ENCODE data around the gene AHSP. TPM values are rescaled to one million over a fixed set of nuclear protein-coding genes. Genes with fewer than 3 reads are reported as not detected.
"Not testable (repeated sequence)": the region's sequence is repeated elsewhere in the genome, so short reads cannot be mapped to it uniquely, and the experiment has no call there.

AHSP gene
- total RNA-seq, 2 experiments from 2014 or later, result not detected

DNA sequence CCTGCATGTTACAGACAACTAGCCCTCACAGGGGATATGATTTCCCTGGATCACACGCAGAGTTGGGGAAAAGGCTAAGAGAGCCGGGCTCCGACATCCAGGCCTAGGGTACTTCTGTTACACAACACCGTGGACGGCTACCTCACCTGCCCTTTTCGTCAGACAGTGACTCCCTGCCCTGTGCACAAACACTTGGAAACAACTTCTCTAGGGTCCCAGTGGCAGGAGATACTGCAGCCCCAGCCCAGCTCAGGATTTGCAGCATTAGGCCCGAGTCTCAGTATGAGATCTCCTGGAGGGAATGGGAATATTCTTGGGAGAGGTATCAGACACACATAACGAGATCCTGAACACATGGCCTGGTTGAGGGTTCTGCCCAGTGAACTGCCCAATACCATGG, 27.8 kb upstream of the AHSP start:
- Mint-ChIP-seq H3K27me3 (no peaks in the 10 kb centered on the region), H3K27ac (no peak overlapping the region), H3K4me3 (no peak overlapping the region), H3K36me3 (ENCODE audit: low read depth) (peaks cover 4% of the 10 kb centered on the region), H3K4me1 (ENCODE audit: low read depth) (peaks cover 6% of the 10 kb centered on the region), H3K9me3 (no peaks in the 10 kb centered on the region)
- ChIA-PET CTCF (no interaction called here), POLR2A (interaction anchor here (0.6 to 1.1 kb wide), 2 partner anchors 13 to 531 kb away, joined by 3 to 4 read pairs; no protein-coding TSS in a partner anchor)
- DNase-seq (no peak), ATAC-seq (no peak)
- intact Hi-C loops (cut with micrococcal nuclease), result loop anchor here (10.0 kb wide), 1 partner anchor 215 kb away; a partner anchor contains a TSS
- no peak for TF ChIP-seq CTCF (IDR thresholded peaks at IDR 0.05)

DNA sequence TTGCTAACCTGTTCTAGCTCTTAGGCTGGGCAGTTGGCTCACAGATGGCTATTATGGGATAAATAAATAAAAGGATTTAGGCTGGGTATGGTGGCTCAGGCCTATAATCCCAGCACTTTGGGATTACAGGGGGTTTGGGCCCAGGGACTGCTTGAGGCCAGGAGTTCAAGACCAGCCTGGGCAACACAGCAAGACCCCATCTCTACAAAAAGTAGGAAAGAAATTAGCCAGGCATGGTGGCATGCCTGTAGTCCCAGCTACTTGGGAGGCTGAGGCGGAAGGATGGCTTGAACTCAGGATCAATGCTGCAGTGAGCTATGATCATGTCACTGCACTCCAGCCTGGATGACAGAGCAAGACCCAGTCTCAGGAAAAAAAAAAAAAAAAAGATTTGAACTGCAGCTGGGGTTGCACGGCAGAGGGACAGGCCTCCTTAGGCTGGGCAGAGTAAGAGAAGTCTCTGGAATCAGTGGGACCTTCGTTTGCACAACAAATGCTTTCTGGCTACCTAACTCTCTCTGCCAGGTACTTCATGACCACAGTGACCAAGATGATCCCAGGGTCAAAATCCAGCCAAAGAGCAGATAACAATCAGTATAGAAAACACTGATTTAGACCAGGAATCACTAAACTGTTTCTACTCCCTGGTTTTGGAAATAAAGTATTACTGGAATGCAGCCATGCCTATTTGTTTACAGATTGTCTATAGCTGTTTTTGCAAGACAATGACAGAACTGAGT, 26.3 kb upstream of the AHSP start:
- no peaks in the 10 kb centered on the region for H3K27me3 Mint-ChIP-seq
- intact Hi-C loops (cut with micrococcal nuclease), result loop anchor here (10.0 kb wide), 1 partner anchor 213 kb away; a partner anchor contains a TSS
- H3K27ac Mint-ChIP-seq, result no peak overlapping the region
- ChIA-PET POLR2A (no interaction called here), CTCF (interaction anchor here (0.8 to 2.7 kb wide), 2 partner anchors 25 to 41 kb away, joined by 3 to 9 read pairs; partner anchors contain the start of gene ARMC5)
- peaks cover 21% of the 10 kb centered on the region for H3K4me1 Mint-ChIP-seq (ENCODE audit: low read depth)
- peaks cover 10% of the 10 kb centered on the region for H3K36me3 Mint-ChIP-seq (ENCODE audit: low read depth)
- no peak for DNase-seq
- no peaks in the 10 kb centered on the region for H3K9me3 Mint-ChIP-seq
- TF ChIP-seq CTCF (IDR thresholded peaks at IDR 0.05), result no peak
- no peak overlapping the region for H3K4me3 Mint-ChIP-seq
- no peak for ATAC-seq

DNA sequence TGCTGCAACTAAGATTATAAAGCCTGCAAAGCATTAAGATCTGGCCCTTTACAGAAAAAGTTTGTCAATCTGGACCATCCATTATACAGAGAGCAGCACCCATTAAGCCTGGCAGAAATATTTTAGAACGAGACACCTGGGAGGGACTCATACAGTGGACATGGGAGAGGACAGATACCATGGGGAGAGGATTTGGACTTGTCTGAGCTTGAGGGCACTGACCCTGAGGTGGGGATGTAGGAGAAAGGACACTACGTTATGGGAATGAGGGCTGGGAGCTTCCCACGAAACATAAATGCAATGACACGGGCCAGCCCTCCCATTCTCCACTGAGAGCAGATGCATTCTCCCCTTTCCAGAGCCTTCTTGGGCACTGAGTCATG, 25.7 kb upstream of the AHSP start:
- H3K36me3 Mint-ChIP-seq (ENCODE audit: low read depth), result peaks cover 10% of the 10 kb centered on the region
- H3K4me1 Mint-ChIP-seq (ENCODE audit: low read depth), result peaks cover 25% of the 10 kb centered on the region
- no peak for ATAC-seq
- H3K27me3 Mint-ChIP-seq, result no peaks in the 10 kb centered on the region
- TF ChIP-seq CTCF (IDR thresholded peaks at IDR 0.05), result no peak
- DNase-seq, result no peak
- H3K27ac Mint-ChIP-seq, result no peak overlapping the region
- H3K4me3 Mint-ChIP-seq, result no peak overlapping the region
- intact Hi-C loops (cut with micrococcal nuclease), result loop anchor here (10.0 kb wide), 1 partner anchor 213 kb away; a partner anchor contains a TSS
- CTCF ChIA-PET, result interaction anchor here (0.8 to 2.7 kb wide), 2 partner anchors 25 to 42 kb away, joined by 3 to 9 read pairs; partner anchors contain the start of gene ARMC5
- POLR2A ChIA-PET, result no interaction called here
- H3K9me3 Mint-ChIP-seq, result no peaks in the 10 kb centered on the region

DNA sequence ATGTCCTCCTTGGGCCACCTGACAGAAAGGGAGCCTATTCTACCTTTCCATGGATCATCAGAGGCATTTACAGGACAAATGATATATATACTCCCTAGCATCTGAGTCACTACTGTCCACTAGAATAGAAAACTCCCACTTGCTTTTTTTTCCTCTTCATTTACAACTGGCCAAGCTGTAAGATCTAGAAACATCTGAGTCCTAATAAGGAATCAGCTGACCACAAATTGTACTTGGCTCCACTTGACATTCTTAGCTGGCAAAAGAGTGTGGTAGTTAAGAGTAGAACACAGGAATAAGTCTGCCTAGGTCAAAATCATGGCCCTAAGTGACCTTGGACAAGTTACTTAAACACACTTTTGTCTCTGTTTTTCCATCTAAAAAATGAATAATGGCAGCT, 24.7 kb upstream of the AHSP start:
- Mint-ChIP-seq H3K27ac (no peak overlapping the region), H3K36me3 (ENCODE audit: low read depth) (peaks cover 10% of the 10 kb centered on the region), H3K4me3 (no peak overlapping the region), H3K4me1 (ENCODE audit: low read depth) (peaks cover 30% of the 10 kb centered on the region), H3K9me3 (no peaks in the 10 kb centered on the region), H3K27me3 (no peaks in the 10 kb centered on the region)
- ATAC-seq (no peak), DNase-seq (no peak)
- TF ChIP-seq CTCF (IDR thresholded peaks at IDR 0.05), result no peak
- CTCF ChIA-PET, result interaction anchor here (1.3 to 2.7 kb wide), 2 partner anchors 43 to 354 kb away, joined by 3 to 9 read pairs; partner anchors contain the start of gene ARMC5
- POLR2A ChIA-PET, result interaction anchor here (1.9 kb wide), 1 partner anchor 15 kb away, joined by 6 read pairs; no protein-coding TSS in a partner anchor
- intact Hi-C loops (cut with micrococcal nuclease), result loop anchor here (10.0 kb wide), 1 partner anchor 212 kb away; a partner anchor contains a TSS

GRCh38 chr16:31503555-31503954, 24.1 kb upstream of the AHSP start:
- ChIA-PET CTCF (interaction anchor here (1.3 to 2.7 kb wide), 2 partner anchors 43 to 353 kb away, joined by 3 to 9 read pairs; partner anchors contain the start of gene ARMC5), POLR2A (interaction anchor here (1.9 kb wide), 1 partner anchor 16 kb away, joined by 6 read pairs; no protein-coding TSS in a partner anchor)
- not testable (repeated sequence) for H3K9me3 Mint-ChIP-seq; H3K27ac Mint-ChIP-seq; H3K36me3 Mint-ChIP-seq (ENCODE audit: low read depth); H3K27me3 Mint-ChIP-seq; ATAC-seq; DNase-seq; H3K4me3 Mint-ChIP-seq
- H3K4me1 Mint-ChIP-seq (ENCODE audit: low read depth), result peaks cover 30% of the 10 kb centered on the region
- intact Hi-C loops (cut with micrococcal nuclease), result loop anchor here (10.0 kb wide), 1 partner anchor 211 kb away; a partner anchor contains a TSS
